DND-41 (cell line): Measurements from ENCODE around the gene HCAR3.
"Not testable (repeated sequence)": the region's sequence is repeated elsewhere in the genome, so short reads cannot be mapped to it uniquely, and the experiment has no call there.

Experiments used
- ATAC-seq: fragments of 200-7000 bp; cut with Tn5 transposase; 3 replicates; pipeline ENCODE4 v1.9.1; 2021; ENCODE audit warnings: low read depth; ENCODE audit not compliant: insufficient read depth
- DNase-seq: peaks from one replicate; pipeline ENCODE4 v3.0.0-alpha.2; 2020
- H2AFZ ChIP-seq: 2 replicates; pipeline ENCODE4 v1.6.0; 2012; ENCODE audit warnings: low read depth, low read length
- H3K27ac ChIP-seq: 2 replicates; pipeline ENCODE4 v1.5.1; 2012; ENCODE audit warnings: low read length, inconsistent platforms
- H3K27me3 ChIP-seq: fragments of 200-600 bp; sonication (generic); 2 replicates; pipeline ENCODE4 v1.6.0; 2012; ENCODE audit warnings: low read length, mild to moderate bottlenecking, inconsistent platforms; ENCODE audit not compliant: insufficient read depth, poor library complexity
- H3K36me3 ChIP-seq: 2 replicates; pipeline ENCODE4 v1.5.1; 2012; ENCODE audit warnings: low read length, inconsistent platforms; ENCODE audit not compliant: insufficient read depth
- H3K4me1 ChIP-seq: 2 replicates; pipeline ENCODE4 v1.5.1; 2012; ENCODE audit warnings: mild to moderate bottlenecking, low read length; ENCODE audit not compliant: insufficient read depth
- H3K4me2 ChIP-seq: 2 replicates; pipeline ENCODE4 v1.6.0; 2012; ENCODE audit warnings: mild to moderate bottlenecking, moderate library complexity, low read length, inconsistent platforms; ENCODE audit not compliant: insufficient read depth
- H3K4me3 ChIP-seq, 2 experiments: fragments of 200-600 bp in 1 of 2; shearing (Covaris generic) in 1 of 2; 2 replicates each; pipeline ENCODE4 v1.5.1; 2012 to 2016; ENCODE audit warnings: inconsistent platforms in 2 of 2, low read length in 2 of 2, mild to moderate bottlenecking in 2 of 2, low read depth in 1 of 2, moderate library complexity in 1 of 2
- H3K79me2 ChIP-seq: 2 replicates; pipeline ENCODE4 v1.6.0; 2012; ENCODE audit warnings: low read length, inconsistent platforms; ENCODE audit not compliant: insufficient read depth
- H3K9ac ChIP-seq: 2 replicates; pipeline ENCODE4 v1.6.0; 2012; ENCODE audit warnings: low read depth, mild to moderate bottlenecking, inconsistent platforms, low read length, moderate library complexity
- H3K9me3 ChIP-seq: 2 replicates; pipeline ENCODE4 v1.5.1; 2012; ENCODE audit warnings: low read length, moderate library complexity, mild to moderate bottlenecking, inconsistent platforms; ENCODE audit not compliant: insufficient read depth, severe bottlenecking
- H4K20me1 ChIP-seq: 2 replicates; pipeline ENCODE4 v1.6.0; 2012; ENCODE audit warnings: low read length; ENCODE audit not compliant: insufficient read depth
- CTCF ChIP-seq: IDR thresholded peaks from 2 replicates; pipeline ENCODE4 v1.5.1; 2012; ENCODE audit warnings: borderline replicate concordance, low read length, moderate library complexity, mild to moderate bottlenecking; ENCODE audit not compliant: poor library complexity, severe bottlenecking; ENCODE audit errors: extremely low read depth
- EZH2 ChIP-seq: IDR thresholded peaks from 3 replicates; pipeline ENCODE4 v1.6.1; 2012; ENCODE audit warnings: borderline replicate concordance, low read depth, mild to moderate bottlenecking, moderate library complexity, low read length, inconsistent platforms; ENCODE audit not compliant: severe bottlenecking

The HCAR3 gene

DNA sequence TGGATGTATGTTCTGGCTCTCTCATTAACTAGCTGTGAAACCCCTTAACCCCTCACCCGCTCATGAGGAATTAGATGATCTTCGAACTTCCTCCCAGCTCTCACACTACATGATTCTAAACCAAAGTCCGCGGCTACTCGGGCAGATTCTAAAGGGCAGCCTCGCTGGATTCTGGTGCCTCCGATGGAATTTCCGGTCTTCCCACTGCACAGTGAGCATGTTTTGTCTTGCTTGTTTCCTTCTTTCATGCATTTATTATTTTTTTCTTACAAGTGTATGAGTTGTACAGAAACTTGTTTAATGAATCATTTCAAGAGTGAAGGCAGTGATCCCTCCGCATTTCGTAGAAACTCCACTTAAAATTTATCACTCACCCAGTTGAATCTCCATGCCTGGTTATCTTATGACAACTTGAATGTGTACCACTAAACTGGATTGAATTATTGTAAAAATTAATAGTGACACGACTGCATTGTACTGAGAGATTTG lies 4.5 kb upstream of the HCAR3 start:
- no peak overlapping the region for H3K4me3 ChIP-seq
- H3K9ac ChIP-seq = no peak overlapping the region
- DNase-seq = no peak
- H3K27ac ChIP-seq = no peak overlapping the region
- no peaks in the 10 kb centered on the region for H4K20me1 ChIP-seq
- no peak overlapping the region for H3K4me2 ChIP-seq
- no peaks in the 10 kb centered on the region for H3K36me3 ChIP-seq
- no peak for ATAC-seq
- TF ChIP-seq CTCF = no peak
- no peak for TF ChIP-seq EZH2
- no peaks in the 10 kb centered on the region for H3K79me2 ChIP-seq
- no peaks in the 10 kb centered on the region for H3K27me3 ChIP-seq
- H3K4me1 ChIP-seq = no peaks in the 10 kb centered on the region
- H3K9me3 ChIP-seq = no peaks in the 10 kb centered on the region
- no peak overlapping the region for H2AFZ ChIP-seq

- ATAC-seq, H3K36me3 ChIP-seq, H3K9me3 ChIP-seq, H3K9ac ChIP-seq, H2AFZ ChIP-seq, H4K20me1 ChIP-seq, H3K27me3 ChIP-seq, H3K4me2 ChIP-seq, H3K4me3 ChIP-seq, H3K79me2 ChIP-seq, H3K4me1 ChIP-seq, H3K27ac ChIP-seq, DNase-seq: not testable (repeated sequence)
Measured at GRCh38 chr12:122715211-122715610, 1.4 kb downstream of the HCAR3 start.

- not testable (repeated sequence) for H3K4me2 ChIP-seq, H3K27me3 ChIP-seq, H2AFZ ChIP-seq, H3K4me1 ChIP-seq, H3K4me3 ChIP-seq, H3K9me3 ChIP-seq, H3K9ac ChIP-seq, H3K36me3 ChIP-seq, DNase-seq, H3K27ac ChIP-seq, H4K20me1 ChIP-seq, H3K79me2 ChIP-seq, ATAC-seq
Measured at GRCh38 chr12:122713491-122714188, 3.0 kb downstream of the HCAR3 start.

GRCh38 chr12:122711266-122711665 lies 5.3 kb downstream of the HCAR3 start:
- not testable (repeated sequence) for H3K9ac ChIP-seq, H3K36me3 ChIP-seq

DNA sequence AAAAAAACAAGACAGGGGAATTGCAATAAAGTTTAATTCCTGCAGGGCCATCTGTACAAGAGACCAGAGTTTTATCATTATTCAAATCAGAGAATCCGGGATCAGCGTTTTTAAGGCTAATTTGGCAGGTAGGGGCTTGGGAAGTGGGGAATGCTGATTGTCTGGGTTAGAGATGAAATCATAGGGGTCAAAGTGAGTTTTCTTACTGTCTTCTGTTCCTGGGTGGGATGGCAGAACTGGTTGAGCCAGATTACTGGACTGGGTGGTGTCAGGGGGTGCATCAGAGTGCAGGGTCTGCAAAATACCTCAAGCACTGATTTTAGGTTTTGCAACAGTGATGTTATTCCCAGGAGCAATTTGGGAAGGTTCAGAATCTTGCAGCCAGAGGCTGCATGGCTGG lies 6.3 kb downstream of the HCAR3 start:
- not testable (repeated sequence) for H3K79me2 ChIP-seq, H2AFZ ChIP-seq, H3K4me3 ChIP-seq, H3K9me3 ChIP-seq, H3K4me2 ChIP-seq, H3K27ac ChIP-seq, H3K36me3 ChIP-seq, DNase-seq, H3K4me1 ChIP-seq, H3K27me3 ChIP-seq, H4K20me1 ChIP-seq, H3K9ac ChIP-seq, ATAC-seq

More at GRCh38 chr12:122711266-122711665, 5.3 kb downstream of the HCAR3 start:
- DNase-seq, H3K4me1 ChIP-seq, H3K4me3 ChIP-seq, H3K27me3 ChIP-seq, H3K79me2 ChIP-seq, H4K20me1 ChIP-seq, ATAC-seq, H3K4me2 ChIP-seq, H2AFZ ChIP-seq, H3K27ac ChIP-seq, H3K9me3 ChIP-seq: not testable (repeated sequence)

- not testable (repeated sequence) for H2AFZ ChIP-seq, H3K9me3 ChIP-seq, DNase-seq, H3K4me2 ChIP-seq, H3K27me3 ChIP-seq, H3K4me1 ChIP-seq, ATAC-seq, H3K36me3 ChIP-seq, H3K9ac ChIP-seq, H4K20me1 ChIP-seq, H3K79me2 ChIP-seq, H3K27ac ChIP-seq, H3K4me3 ChIP-seq
Measured at GRCh38 chr12:122709287-122709686, 7.3 kb downstream of the HCAR3 start.

- H2AFZ ChIP-seq, DNase-seq, H3K79me2 ChIP-seq, H3K4me1 ChIP-seq, H3K36me3 ChIP-seq, H3K27me3 ChIP-seq, H3K4me3 ChIP-seq, H3K27ac ChIP-seq, H3K9me3 ChIP-seq, ATAC-seq, H4K20me1 ChIP-seq, H3K9ac ChIP-seq, H3K4me2 ChIP-seq: not testable (repeated sequence)
Measured at GRCh38 chr12:122703841-122704240, 12.8 kb downstream of the HCAR3 start.
